Erythroblast (primary cell): ENCODE measurements around the gene SCTR.

Source experiments
- DNase-seq, 2 experiments: peaks; one replicate each; lab custom pipeline; 2025; lab: John Stamatoyannopoulos, UW
- GATA1 ChIP-seq: IDR thresholded peaks from 2 replicates; pipeline ENCODE4 v1.6.1; 2011; ENCODE audit warnings: low read depth, mild to moderate bottlenecking, control low read depth, low read length, moderate library complexity
- POLR2A ChIP-seq: IDR thresholded peaks from 2 replicates; pipeline ENCODE4 v1.6.1; 2011; ENCODE audit warnings: mild to moderate bottlenecking, low read length

Gene SCTR

DNA sequence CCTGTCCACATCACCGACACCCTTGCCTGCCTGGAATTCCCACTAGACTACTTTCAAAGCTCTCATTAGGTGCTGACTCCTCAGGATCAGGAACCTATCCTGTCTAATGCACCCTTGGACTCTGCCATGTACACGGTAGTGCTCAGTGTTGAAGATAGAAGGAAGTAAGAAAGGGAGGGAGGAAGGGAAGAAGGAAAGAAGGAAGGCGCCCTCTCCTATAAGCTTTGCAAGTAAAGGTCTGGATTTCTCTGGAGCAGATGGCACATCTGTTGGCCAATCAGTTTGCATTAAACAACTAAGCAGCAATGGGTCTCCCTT is 45.3 kb downstream of the SCTR start:
- TF ChIP-seq GATA1 (no peak), POLR2A (no peak)
- DNase-seq = no peak

DNA sequence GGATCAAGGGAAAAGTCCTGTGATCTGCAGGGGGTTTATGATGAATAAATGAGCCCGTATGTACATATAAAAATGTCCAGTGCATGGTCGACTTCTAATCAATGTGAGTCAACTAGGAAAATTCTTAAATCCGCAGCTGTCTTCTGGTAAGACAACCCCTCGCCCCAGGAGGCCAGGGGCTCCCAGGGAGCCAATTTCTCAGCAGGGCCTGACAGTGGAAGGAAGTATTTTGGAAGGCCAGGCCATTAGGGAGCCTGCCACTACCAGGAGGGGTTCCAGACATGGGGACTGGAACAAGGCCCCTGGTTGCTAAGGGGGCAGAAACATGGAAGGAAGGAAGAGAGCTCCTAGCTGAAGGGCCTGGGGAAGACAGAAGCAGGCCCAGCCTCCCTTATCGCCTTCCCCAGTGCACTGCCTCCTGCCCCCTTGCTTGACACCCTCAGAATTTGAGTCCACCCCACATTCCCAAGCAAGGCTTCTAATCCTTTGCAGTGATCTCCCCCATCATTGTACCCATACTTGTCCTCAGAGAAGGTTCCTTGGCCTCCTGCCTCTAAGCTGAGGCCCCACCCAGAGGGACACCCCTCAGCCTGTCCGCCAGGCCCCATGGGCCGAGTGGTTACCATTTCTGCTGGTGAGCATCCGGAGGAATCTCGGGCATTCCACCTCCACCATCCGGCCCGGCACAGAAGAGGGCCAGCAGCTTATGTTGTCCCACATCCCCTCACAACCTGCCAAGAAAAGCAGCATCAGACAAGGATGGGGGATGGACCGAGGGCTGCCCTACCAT is 45.9 kb downstream of the SCTR start:
- no peak for TF ChIP-seq GATA1
- no peak for TF ChIP-seq POLR2A
- no peak for DNase-seq

DNA sequence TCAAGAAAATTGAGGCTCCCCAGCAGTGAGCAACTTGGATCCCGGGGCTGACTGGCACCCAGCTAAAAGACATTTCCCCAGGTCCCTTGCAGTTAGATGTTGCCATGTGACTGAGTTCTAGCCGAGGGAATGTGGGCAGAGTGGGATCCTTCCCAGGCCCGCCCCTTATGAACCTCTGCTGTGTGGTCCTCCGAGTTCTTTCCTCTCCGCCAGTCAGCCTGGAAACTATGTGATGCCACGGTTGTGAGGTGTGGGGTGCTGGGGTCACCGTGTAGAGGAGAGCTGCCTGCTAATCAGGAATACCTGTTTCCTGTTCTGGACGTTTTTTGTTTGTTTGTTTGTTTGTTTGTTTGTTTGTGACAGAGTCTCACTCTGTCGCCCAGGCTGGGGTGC is 47.2 kb downstream of the SCTR start:
- TF ChIP-seq POLR2A (no peak), GATA1 (no peak)
- DNase-seq = no peak

DNA sequence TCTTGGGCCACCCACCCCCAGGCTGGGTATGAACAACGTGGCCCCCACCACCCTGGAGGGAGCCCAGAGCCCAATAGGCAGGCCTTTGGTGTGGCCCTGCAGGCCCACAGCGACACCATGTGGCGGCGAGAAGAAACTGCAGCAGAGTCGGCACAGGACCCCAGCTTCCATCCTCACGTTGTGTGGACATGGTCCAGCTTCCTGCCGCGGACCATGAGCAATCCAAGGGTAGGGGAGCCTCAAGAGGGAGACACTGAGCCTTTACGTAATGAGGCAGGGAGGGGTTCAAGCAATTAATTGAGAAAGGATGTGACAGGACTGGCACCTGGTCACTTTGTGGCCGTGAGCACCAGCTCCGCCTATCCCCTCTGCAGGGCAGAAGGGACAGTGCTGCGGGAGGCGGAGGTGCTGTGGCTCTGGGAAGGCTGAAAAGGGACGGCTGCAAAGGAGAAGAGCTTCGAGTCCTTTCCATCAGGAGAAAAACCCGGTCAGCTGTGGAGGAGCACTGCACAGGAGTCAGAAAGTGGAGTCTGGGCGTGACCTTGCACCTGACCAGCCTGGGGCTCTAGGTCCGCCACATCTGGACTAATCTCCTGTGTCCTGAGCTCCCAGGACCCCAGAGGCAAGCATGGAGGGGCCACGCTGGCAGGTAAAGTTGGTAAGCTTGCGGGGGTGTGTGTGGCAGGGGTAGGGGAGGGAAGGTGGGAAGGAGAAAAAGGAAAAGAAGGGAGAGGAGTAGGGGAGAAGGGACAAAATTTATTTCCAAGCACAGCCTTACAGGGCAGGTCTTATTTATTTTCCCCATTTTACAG is 47.8 kb downstream of the SCTR start:
- peak; percentile 46 to 66 for DNase-seq
- TF ChIP-seq GATA1 = no peak
- TF ChIP-seq POLR2A = no peak

DNA sequence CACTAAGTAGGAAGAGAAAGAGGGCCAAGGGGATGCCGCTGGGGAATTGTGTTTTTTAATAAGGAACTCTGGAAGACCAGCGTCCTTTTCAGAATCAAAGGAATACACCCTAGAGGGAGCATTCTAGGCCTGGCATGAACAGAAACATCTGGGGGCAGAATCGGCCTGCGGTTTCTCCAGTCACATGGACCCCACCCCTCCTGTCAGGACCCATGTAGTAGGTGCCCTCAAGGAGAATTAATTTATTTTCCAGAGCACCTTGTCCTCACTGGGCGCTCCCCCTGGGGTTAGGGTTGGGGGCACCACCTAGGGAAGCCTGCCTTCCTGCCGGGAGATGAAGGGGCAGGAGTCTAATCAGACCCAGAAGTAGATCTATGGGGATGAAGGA is 48.4 kb downstream of the SCTR start:
- TF ChIP-seq POLR2A = no peak
- TF ChIP-seq GATA1 = no peak

DNA sequence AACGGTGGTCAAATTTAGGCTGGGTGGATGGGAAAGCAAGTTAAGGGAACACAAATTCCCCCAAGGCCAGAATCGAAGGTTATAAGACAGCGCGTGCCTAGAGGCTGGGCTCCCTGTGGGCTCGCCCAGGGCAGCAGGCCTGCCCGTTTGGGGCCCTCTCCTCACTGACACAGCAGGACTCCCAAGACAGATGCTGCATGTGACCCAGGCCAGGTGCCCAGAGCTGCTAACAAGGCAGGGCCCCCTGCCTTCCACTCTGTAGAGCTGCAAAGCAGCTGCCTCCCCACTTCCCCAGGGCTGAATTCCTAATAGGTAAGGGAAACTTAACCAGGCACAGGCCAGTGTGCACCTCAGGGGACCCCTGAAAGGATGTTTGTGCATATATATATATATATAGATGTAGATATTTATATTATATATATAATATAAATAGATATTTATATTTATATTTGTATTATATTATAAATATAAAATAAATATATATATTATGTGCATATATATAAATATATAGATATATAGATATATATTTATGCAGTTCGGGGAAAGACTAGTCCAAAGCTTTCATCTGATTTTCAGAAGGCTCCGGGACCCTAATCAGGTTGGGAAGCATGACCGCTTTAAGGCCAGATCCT is 48.9 kb downstream of the SCTR start:
- TF ChIP-seq GATA1 (no peak), POLR2A (no peak)
- DNase-seq = no peak

More for the DNA sequence above, 48.4 kb downstream of the SCTR start:
- no peak for DNase-seq

DNA sequence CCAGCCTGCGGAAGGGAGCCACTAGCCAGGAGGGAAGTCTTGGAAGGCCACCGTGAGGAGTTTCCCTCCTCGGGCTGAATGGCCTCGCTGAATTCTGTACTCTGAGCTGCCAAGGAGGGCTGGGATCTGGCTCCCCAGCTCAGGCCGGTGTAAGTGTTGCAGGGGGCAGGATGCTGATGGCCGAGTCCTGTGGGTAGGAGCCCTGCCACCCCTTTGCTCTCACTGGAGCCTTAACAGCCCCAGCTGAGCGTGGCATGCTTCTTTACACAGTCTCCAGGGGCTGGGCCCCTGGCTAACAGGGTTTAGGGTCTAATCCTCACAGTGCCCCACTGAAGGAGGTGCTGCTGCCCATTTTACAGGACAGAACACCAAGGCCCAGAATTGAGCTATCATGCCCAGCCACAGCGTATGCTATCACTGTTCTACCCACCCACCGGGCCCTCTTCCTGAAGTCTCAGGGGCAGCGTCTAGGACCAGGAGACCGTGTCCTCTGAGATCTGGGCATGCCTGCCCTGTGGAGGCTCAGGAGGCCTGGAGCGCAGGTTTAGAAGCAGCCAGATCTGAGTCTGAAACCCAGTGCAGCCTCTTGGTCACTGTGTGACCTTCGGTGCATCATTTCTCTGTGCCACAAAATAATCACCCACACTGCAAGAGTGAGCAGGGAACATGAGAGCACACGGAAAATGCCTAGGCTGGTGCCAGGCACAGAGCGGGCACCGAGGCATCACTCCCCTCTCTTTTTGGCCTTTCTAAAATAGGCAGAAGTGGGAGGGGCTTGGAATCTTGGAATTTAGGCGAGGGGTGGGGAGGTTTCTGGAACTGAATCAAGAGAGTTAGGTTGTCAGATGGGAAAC is 49.7 kb downstream of the SCTR start:
- no peak for DNase-seq

DNA sequence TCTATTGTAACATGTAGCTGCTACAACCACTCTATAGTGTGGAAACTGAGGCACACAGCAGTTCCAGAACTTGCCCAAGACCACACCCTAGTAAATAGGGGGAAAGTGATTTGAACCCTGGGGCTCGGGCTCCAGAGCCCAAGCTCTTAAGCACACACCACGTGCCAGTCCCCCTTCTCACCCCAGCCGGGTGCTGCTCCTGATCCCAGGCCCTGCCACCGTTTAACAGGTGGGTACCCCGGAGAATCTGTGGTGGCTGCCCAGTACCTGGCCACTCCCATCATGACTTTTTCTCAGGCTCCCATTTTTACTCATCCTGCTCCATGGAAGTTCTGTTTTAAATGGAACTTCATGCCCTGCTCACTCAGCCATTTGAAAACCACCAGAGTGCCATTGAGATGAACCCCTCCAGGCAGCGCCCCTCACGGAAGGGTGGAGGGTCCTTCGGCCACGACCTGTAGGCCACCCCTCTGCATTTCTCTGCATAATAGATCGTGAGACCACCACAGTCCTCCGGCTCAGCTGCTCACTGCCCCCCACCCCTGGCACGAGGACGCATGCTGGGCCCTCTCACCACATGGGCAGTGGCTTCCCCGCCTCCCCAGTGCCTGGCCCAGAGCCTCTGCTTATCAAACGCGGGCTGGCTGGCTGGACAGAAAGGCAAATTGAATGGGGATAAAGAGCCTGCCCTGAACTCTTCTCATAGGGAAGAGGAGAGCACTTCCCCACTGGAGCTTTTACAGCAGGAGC is 50.5 kb downstream of the SCTR start:
- TF ChIP-seq POLR2A (no peak), GATA1 (no peak)
- DNase-seq = no peak

More for the DNA sequence above, 49.7 kb downstream of the SCTR start:
- TF ChIP-seq POLR2A (no peak), GATA1 (no peak)

DNA sequence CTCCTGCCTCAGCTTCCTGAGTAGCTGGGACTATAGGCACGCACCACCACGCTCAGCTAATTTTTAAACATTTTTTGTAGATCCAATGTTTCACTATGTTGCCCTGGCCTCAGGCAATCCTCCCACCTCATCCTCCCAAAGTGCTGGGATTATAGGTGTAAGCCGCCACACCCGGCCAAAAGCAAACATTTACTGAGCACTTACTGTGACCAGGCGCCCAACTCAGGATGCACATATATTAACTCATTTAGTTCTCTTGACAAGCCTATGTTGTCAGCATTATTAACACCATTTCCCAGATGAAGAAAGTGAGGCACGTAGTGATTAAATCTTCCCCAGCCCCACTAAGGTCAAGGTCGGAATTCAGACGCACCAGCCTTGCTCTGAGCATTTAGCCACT is 51.5 kb downstream of the SCTR start:
- DNase-seq = no peak
- no peak for TF ChIP-seq POLR2A
- no peak for TF ChIP-seq GATA1

DNA sequence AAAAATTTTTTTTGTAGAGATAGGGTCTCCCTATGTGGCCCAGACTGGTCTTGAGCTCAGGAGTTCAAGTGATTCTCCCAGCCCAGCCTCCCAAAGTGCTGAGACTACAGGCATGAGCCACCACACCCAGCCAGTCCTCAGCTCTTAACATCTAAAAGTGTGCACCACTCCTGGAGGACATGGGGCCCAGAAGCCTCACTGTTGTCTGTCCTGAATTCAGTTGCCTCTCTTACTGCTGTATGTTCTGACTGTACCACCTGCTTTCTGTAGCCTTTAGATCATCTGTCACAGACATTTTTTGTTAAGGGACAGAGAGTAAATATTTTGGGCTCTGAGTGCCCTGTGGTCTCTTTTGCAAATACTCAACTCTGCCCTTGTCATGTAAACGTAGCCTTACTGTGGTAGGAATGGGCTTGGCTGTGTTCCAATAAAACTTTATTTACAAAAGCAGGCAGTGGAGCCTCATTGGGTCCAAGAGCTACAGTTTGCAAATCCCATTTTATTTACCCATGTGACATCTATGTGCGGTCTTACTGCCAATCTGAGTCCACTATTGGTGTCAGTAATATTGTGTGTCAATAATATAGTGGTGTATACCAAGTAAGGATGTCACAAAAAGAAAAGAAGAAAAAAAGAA is 54.5 kb downstream of the SCTR start:
- TF ChIP-seq POLR2A = no peak
- TF ChIP-seq GATA1 = no peak

DNA sequence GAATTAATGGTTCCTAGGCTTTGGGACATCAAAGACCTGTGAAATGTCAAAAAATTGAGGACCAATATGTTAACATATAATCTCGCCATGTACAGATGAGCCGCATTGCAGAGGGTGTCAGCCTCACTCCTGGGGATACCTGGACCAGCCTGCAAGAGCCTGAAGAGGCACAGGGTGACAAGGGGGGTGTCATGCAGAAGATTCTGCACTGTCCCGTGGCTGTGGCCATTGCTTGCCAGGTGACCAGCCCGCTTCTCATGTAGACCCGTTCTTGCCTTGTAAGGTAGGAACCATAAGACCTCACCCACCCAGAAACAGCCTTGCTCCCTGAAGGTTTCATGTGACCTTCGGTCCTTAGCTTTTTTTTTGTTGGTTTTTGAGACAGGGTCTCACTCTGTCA is 55.2 kb downstream of the SCTR start:
- no peak for DNase-seq
- TF ChIP-seq GATA1 (no peak), POLR2A (no peak)

More for the DNA sequence above, 54.5 kb downstream of the SCTR start:
- no peak for DNase-seq
